ENCODE measurements around the gene DHRS4.
"Not testable (repeated sequence)": the region's sequence is repeated elsewhere in the genome, so short reads cannot be mapped to it uniquely, and the experiment has no call there.

DHRS4 gene

GRCh38 chr14:23941669-23942068 lies 11.9 kb upstream of the DHRS4 start:
- no peak for DNase-seq

- DNase-seq, result no peak
Measured at GRCh38 chr14:23942587-23942986, 11.0 kb upstream of the DHRS4 start.

GRCh38 chr14:23949069-23949468 lies 4.5 kb upstream of the DHRS4 start:
- DNase-seq, result not testable (repeated sequence)

GRCh38 chr14:23950411-23951135 lies 3.0 kb upstream of the DHRS4 start:
- DNase-seq, result no peak

GRCh38 chr14:23951136-23951466 lies 2.5 kb upstream of the DHRS4 start:
- not testable (repeated sequence) for DNase-seq

GRCh38 chr14:23951590-23952201 lies 1.9 kb upstream of the DHRS4 start:
- DNase-seq, result no peak

GRCh38 chr14:23953116-23953463 lies 480 bp upstream of the DHRS4 start:
- peak; percentile 38 for DNase-seq

- not testable (repeated sequence) for DNase-seq
Measured at GRCh38 chr14:23954279-23954614, 677 bp downstream of the DHRS4 start.

- DNase-seq, result peak; percentile 21
Measured at GRCh38 chr14:23954965-23955364, 1.4 kb downstream of the DHRS4 start.

- DNase-seq, result not testable (repeated sequence)
Measured at GRCh38 chr14:23955811-23956210, 2.2 kb downstream of the DHRS4 start.

- not testable (repeated sequence) for DNase-seq
Measured at GRCh38 chr14:23957913-23958569, 4.5 kb downstream of the DHRS4 start.

- not testable (repeated sequence) for DNase-seq
Measured at GRCh38 chr14:23960899-23961298, 7.3 kb downstream of the DHRS4 start.

GRCh38 chr14:23961704-23962103 lies 8.1 kb downstream of the DHRS4 start:
- DNase-seq, result not testable (repeated sequence)

GRCh38 chr14:23969130-23969480 lies 15.5 kb downstream of the DHRS4 start:
- not testable (repeated sequence) for DNase-seq

GRCh38 chr14:23969481-23970282 lies 16.1 kb downstream of the DHRS4 start:
- DNase-seq, result peak; percentile 3

GRCh38 chr14:23970283-23970659 lies 16.7 kb downstream of the DHRS4 start:
- not testable (repeated sequence) for DNase-seq

GRCh38 chr14:23973178-23973577 lies 19.6 kb downstream of the DHRS4 start:
- DNase-seq, result not testable (repeated sequence)

- not testable (repeated sequence) for DNase-seq
Measured at GRCh38 chr14:23974041-23974440, 20.5 kb downstream of the DHRS4 start.

- DNase-seq, result not testable (repeated sequence)
Measured at GRCh38 chr14:23977208-23977607, 23.6 kb downstream of the DHRS4 start.

GRCh38 chr14:23981951-23982813 lies 28.6 kb downstream of the DHRS4 start:
- DNase-seq, result not testable (repeated sequence)

GRCh38 chr14:23984891-23985602 lies 31.5 kb downstream of the DHRS4 start:
- no peak for DNase-seq

GRCh38 chr14:23988223-23988606 lies 34.6 kb downstream of the DHRS4 start:
- DNase-seq, result peak; percentile 31
